Prostate gland (tissue), 2 donors: ENCODE data around the gene ORC2.

Source experiments
- CTCF ChIP-seq, 4 experiments: fragments of 200-600 bp in 2 of 4; fragments of 450-650 bp in 2 of 4; sonication (generic) in 2 of 4; IDR thresholded peaks; 1 replicate in 3 of 4; 2 replicates in 1 of 4; pipeline ENCODE4 v1.5.1; 2016 to 2019; ENCODE audit warnings: antibody characterized with exemption in 4 of 4, mild to moderate bottlenecking in 2 of 4, moderate library complexity in 2 of 4
- POLR2A ChIP-seq: fragments of 450-650 bp; IDR thresholded peaks from one replicate; pipeline ENCODE4 v1.6.1; 2016; ENCODE audit warnings: antibody characterized with exemption, mild to moderate bottlenecking
- POLR2AphosphoS5 ChIP-seq: sonication (generic); formaldehyde crosslinking; IDR thresholded peaks from one replicate; pipeline ENCODE4 v1.6.1; 2017; ENCODE audit warnings: antibody characterized with exemption

DNA sequence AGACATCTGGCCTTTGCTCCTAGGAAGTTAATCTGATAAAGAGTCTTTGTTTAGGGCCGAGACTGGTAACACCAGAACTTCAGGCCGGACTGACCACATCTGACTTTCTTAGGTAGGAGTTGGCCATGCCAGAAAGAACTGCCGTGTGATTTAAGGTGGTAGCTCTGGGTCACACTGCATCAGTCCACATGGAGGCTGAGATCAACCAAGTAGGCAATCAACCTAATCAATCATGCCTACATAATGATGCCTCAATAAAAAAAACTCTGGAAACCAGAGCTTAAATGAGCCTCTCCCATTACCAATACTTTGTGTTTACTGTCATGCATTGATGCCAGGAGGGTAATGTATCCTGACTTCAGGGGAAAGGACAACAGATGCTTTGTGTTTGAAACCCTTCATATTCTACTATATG lies 44.1 kb upstream of the ORC2 start:
- TF ChIP-seq CTCF (IDR thresholded peaks at IDR 0.05) (no peak), POLR2A (no peak), POLR2AphosphoS5 (no peak)
